Sigmoid colon (tissue), 4 donors: Measurements from ENCODE around the gene MLKL.

Experiments
- CTCF ChIP-seq, 4 experiments: fragments of 450-650 bp in 3 of 4; fragments of 200-600 bp in 1 of 4; IDR thresholded peaks; one replicate each; pipeline ENCODE4 v1.5.1; 2016 to 2019; ENCODE audit warnings: antibody characterized with exemption in 4 of 4, mild to moderate bottlenecking in 3 of 4, moderate library complexity in 2 of 4
- EP300 ChIP-seq, 4 donors: sonication (generic); formaldehyde crosslinking; IDR thresholded peaks; one replicate each; pipeline ENCODE4 v1.6.1; 2017; ENCODE audit warnings: antibody characterized with exemption in 4 of 4
- POLR2A ChIP-seq, 2 donors: fragments of 450-650 bp; IDR thresholded peaks; one replicate each; pipeline ENCODE4 v1.6.1; 2016; ENCODE audit warnings: antibody characterized with exemption in 2 of 2, mild to moderate bottlenecking in 2 of 2, moderate library complexity in 2 of 2
- POLR2AphosphoS5 ChIP-seq, 4 donors: sonication (generic); formaldehyde crosslinking; IDR thresholded peaks; one replicate each; pipeline ENCODE4 v1.6.1; 2017; ENCODE audit warnings: antibody characterized with exemption in 4 of 4

- TF ChIP-seq POLR2AphosphoS5 (IDR thresholded peaks at IDR 0.05) (no peak), CTCF (IDR thresholded peaks at IDR 0.05) (no peak), POLR2A (IDR thresholded peaks at IDR 0.05) (no peak), EP300 (IDR thresholded peaks at IDR 0.05) (no peak)
These were observed 2.4 kb downstream of the MLKL start for GRCh38 chr16:74698222-74698621.
